Transverse colon (tissue), 4 donors: ENCODE measurements around the gene ZNF608. TPM values are rescaled to one million over a fixed set of nuclear protein-coding genes. Genes with fewer than 3 reads are reported as not detected.

Experiments
- DNase-seq: peaks from one replicate; pipeline ENCODE4 v3.0.0-alpha.2; 2019
- H3K27ac ChIP-seq, 4 donors: fragments of 200-600 bp; sonication (generic); 2 replicates each; pipeline ENCODE4 v1.5.1; 2016 to 2018; ENCODE audit warnings: inconsistent platforms in 4 of 4
- H3K27me3 ChIP-seq: fragments of 200-600 bp; sonication (generic); 2 replicates; pipeline ENCODE4 v1.5.1; 2017; ENCODE audit warnings: inconsistent platforms
- H3K36me3 ChIP-seq, 4 donors: fragments of 200-600 bp; sonication (generic); 2 replicates each; pipeline ENCODE4 v1.5.1; 2017 to 2019; ENCODE audit warnings: inconsistent platforms in 4 of 4
- H3K4me1 ChIP-seq, 4 donors: fragments of 200-600 bp; sonication (generic); 2 replicates each; pipeline ENCODE4 v1.5.1; 2017 to 2020; ENCODE audit warnings: inconsistent platforms in 4 of 4
- H3K4me3 ChIP-seq, 4 donors: fragments of 200-600 bp; sonication (generic); 1 replicate in 1 of 4; 2 replicates in 3 of 4; pipeline versions ENCODE4 v1.5.1 to v1.6.1; 2017 to 2019; ENCODE audit warnings: inconsistent platforms in 4 of 4
- H3K9me3 ChIP-seq, 2 donors: fragments of 200-600 bp; sonication (generic); 2 replicates each; pipeline ENCODE4 v1.5.1; 2017 to 2019; ENCODE audit warnings: inconsistent platforms in 2 of 2
- CTCF ChIP-seq, 5 experiments: fragments of 200-600 bp in 3 of 5; fragments of 450-650 bp in 2 of 5; sonication (generic) in 3 of 5; IDR thresholded peaks; 1 replicate in 2 of 5; 2 replicates in 3 of 5; pipeline ENCODE4 v1.5.1; 2016 to 2017; ENCODE audit warnings: antibody characterized with exemption in 5 of 5, inconsistent platforms in 3 of 5, mild to moderate bottlenecking in 2 of 5, moderate library complexity in 1 of 5
- EP300 ChIP-seq: sonication (generic); formaldehyde crosslinking; IDR thresholded peaks from one replicate; pipeline ENCODE4 v1.6.1; 2017; ENCODE audit warnings: antibody characterized with exemption, low read depth
- POLR2A ChIP-seq: fragments of 450-650 bp; IDR thresholded peaks from one replicate; pipeline ENCODE4 v1.6.1; 2016; ENCODE audit warnings: antibody characterized with exemption, mild to moderate bottlenecking, moderate library complexity
- POLR2AphosphoS5 ChIP-seq, 3 donors: sonication (generic); formaldehyde crosslinking; IDR thresholded peaks; one replicate each; pipeline ENCODE4 v1.6.1; 2016; ENCODE audit warnings: antibody characterized with exemption in 3 of 3
- WGBS, 2 donors: methylation state at CpG; one replicate each; pipeline ENCODE4 v1.1.5; 2018; ENCODE audit warnings: low coverage in 1 of 2; 5-methylcytosine and 5-hydroxymethylcytosine counted together
- in situ Hi-C, 4 donors: fragments of 200-750 bp; cut with MboI; loops; one replicate each; pipeline versions ENCODE4 v1.15.0 to v1.15.1; 2017; ENCODE audit warnings: low sequenced_read_pairs in 3 of 4, low pct_ligation_motif_present in 1 of 4, low pct_unique_long_range_greater_than_20kb in 1 of 4
- intact Hi-C: fragments of 100-400 bp; cut with DNase I; formaldehyde crosslinking; loops from one replicate; pipeline ENCODE4 v1.15.1; 2023; ENCODE audit warnings: low total_unique reads
- total RNA-seq, 4 donors: library from RNA; depleted of rRNA; stranded (reverse); fragments of >200 nt; gene quantifications; one replicate each; pipeline ENCODE4 v1.1.0, GENCODE V29; 2016

The ZNF608 gene
- total RNA-seq, 4 donors from 2014 or later: 30.6 to 83.2 (median 41.2) TPM

GRCh38 chr5:124751031-124751430 lies 4.6 kb upstream of the ZNF608 start:
- H3K4me3 ChIP-seq: no peak overlapping the region
- no peaks in the 10 kb centered on the region for H3K27me3 ChIP-seq
- in situ Hi-C loops (loop anchor here in 1 of 4 donors (5.0 kb wide), 1 partner anchor 104 kb away; no protein-coding TSS in a partner anchor), intact Hi-C loops (no loop called here)
- peaks cover 3 to 18% (median 8%) of the 10 kb centered on the region in 4 donors for H3K4me1 ChIP-seq
- DNase-seq: no peak
- no peaks in the 10 kb centered on the region for H3K36me3 ChIP-seq
- no peak overlapping the region for H3K27ac ChIP-seq
- TF ChIP-seq POLR2AphosphoS5 (IDR thresholded peaks at IDR 0.05) (no peak), CTCF (IDR thresholded peaks at IDR 0.05) (no peak), EP300 (no peak), POLR2A (no peak)
- no peaks in the 10 kb centered on the region for H3K9me3 ChIP-seq
- WGBS, 2 donors: 70 to 89% methylated on average over 2 of the region's 2 CpGs

- Histone ChIP-seq H3K36me3 (no peaks in the 10 kb centered on the region), H3K4me1 (peaks cover 3 to 30% (median 22%) of the 10 kb centered on the region in 4 donors), H3K4me3 (peak overlapping the region; percentile 32 to 73 (median 60)), H3K27ac (peak overlapping the region; percentile 94 to 98 (median 96)), H3K9me3 (no peaks in the 10 kb centered on the region), H3K27me3 (no peaks in the 10 kb centered on the region)
- peak; percentile 87 for DNase-seq
- in situ Hi-C loops (no loop called here), intact Hi-C loops (loop anchor here (5.0 to 10.0 kb wide), 2 partner anchors 97 to 666 kb away; no protein-coding TSS in a partner anchor)
- TF ChIP-seq POLR2A (peak; percentile 92), CTCF (IDR thresholded peaks at IDR 0.05) (peak in 1 of 5 experiments; percentile 18), EP300 (no peak), POLR2AphosphoS5 (IDR thresholded peaks at IDR 0.05) (peak; percentile 85 to 95 (median 94))
- WGBS, 2 donors: 5 to 7% methylated on average over 20 to 25 of the region's 25 CpGs
Measured at GRCh38 chr5:124748687-124749594, 2.5 kb upstream of the ZNF608 start.

- peak overlapping the region; percentile 94 to 98 (median 96) for H3K27ac ChIP-seq
- in situ Hi-C loops (no loop called here), intact Hi-C loops (loop anchor here (5.0 to 10.0 kb wide), 2 partner anchors 96 to 667 kb away; no protein-coding TSS in a partner anchor)
- no peaks in the 10 kb centered on the region for H3K9me3 ChIP-seq
- WGBS, 2 donors: 1% methylated on average over 17 of the region's 17 CpGs
- no peak for DNase-seq
- no peaks in the 10 kb centered on the region for H3K27me3 ChIP-seq
- TF ChIP-seq CTCF (IDR thresholded peaks at IDR 0.05) (no peak), POLR2A (no peak), EP300 (no peak), POLR2AphosphoS5 (IDR thresholded peaks at IDR 0.05) (no peak)
- H3K36me3 ChIP-seq: no peaks in the 10 kb centered on the region
- H3K4me1 ChIP-seq: peaks cover 3 to 37% (median 24%) of the 10 kb centered on the region in 4 donors
- peak overlapping the region; percentile 40 to 73 (median 60) for H3K4me3 ChIP-seq
Measured at GRCh38 chr5:124747791-124748686, 1.6 kb upstream of the ZNF608 start.
